Rectal smooth muscle tissue (tissue), 1 donor: ENCODE measurements around the gene MEOX2.

Experiments
- H3K27ac ChIP-seq: one replicate; pipeline ENCODE4 v1.7.0; 2013; ENCODE audit warnings: low read depth, low read length, inconsistent platforms
- H3K27me3 ChIP-seq: one replicate; pipeline ENCODE4 v1.7.0; 2013; ENCODE audit warnings: low read length; ENCODE audit not compliant: control insufficient read depth, insufficient read depth
- H3K36me3 ChIP-seq: one replicate; pipeline ENCODE4 v1.7.0; 2013; ENCODE audit warnings: low read length; ENCODE audit not compliant: control insufficient read depth, insufficient read depth
- H3K4me1 ChIP-seq: one replicate; pipeline ENCODE4 v1.7.0; 2013; ENCODE audit warnings: low read length; ENCODE audit not compliant: control insufficient read depth, insufficient read depth
- H3K4me3 ChIP-seq: one replicate; pipeline ENCODE4 v1.7.0; 2013; ENCODE audit warnings: low read length
- H3K9ac ChIP-seq: one replicate; pipeline ENCODE4 v1.7.0; 2013; ENCODE audit warnings: low read length

Gene MEOX2

GRCh38 chr7:15626041-15626440 lies 60.4 kb downstream of the MEOX2 start:
- Histone ChIP-seq H3K9ac (no peak overlapping the region), H3K4me3 (no peak overlapping the region), H3K36me3 (no peaks in the 10 kb centered on the region), H3K4me1 (no peaks in the 10 kb centered on the region), H3K27ac (no peak overlapping the region), H3K27me3 (no peaks in the 10 kb centered on the region)

- no peaks in the 10 kb centered on the region for H3K27me3 ChIP-seq
- H3K27ac ChIP-seq, result no peak overlapping the region
- no peak overlapping the region for H3K9ac ChIP-seq
- H3K4me1 ChIP-seq, result no peaks in the 10 kb centered on the region
- no peaks in the 10 kb centered on the region for H3K36me3 ChIP-seq
- no peak overlapping the region for H3K4me3 ChIP-seq
Observed at GRCh38 chr7:15625466-15625865, 61.0 kb downstream of the MEOX2 start.

- no peak overlapping the region for H3K4me3 ChIP-seq
- no peaks in the 10 kb centered on the region for H3K27me3 ChIP-seq
- H3K4me1 ChIP-seq, result no peaks in the 10 kb centered on the region
- H3K27ac ChIP-seq, result no peak overlapping the region
- H3K36me3 ChIP-seq, result no peaks in the 10 kb centered on the region
- H3K9ac ChIP-seq, result no peak overlapping the region
Observed at GRCh38 chr7:15621468-15621867, 65.0 kb downstream of the MEOX2 start.

GRCh38 chr7:15620491-15621185 lies 65.8 kb downstream of the MEOX2 start:
- no peak overlapping the region for H3K9ac ChIP-seq
- no peaks in the 10 kb centered on the region for H3K27me3 ChIP-seq
- H3K27ac ChIP-seq, result no peak overlapping the region
- no peak overlapping the region for H3K4me3 ChIP-seq
- no peaks in the 10 kb centered on the region for H3K36me3 ChIP-seq
- no peaks in the 10 kb centered on the region for H3K4me1 ChIP-seq

GRCh38 chr7:15618275-15618674 lies 68.2 kb downstream of the MEOX2 start:
- no peaks in the 10 kb centered on the region for H3K27me3 ChIP-seq
- no peak overlapping the region for H3K9ac ChIP-seq
- H3K27ac ChIP-seq, result no peak overlapping the region
- H3K36me3 ChIP-seq, result no peaks in the 10 kb centered on the region
- no peaks in the 10 kb centered on the region for H3K4me1 ChIP-seq
- H3K4me3 ChIP-seq, result no peak overlapping the region

GRCh38 chr7:15612205-15612604 lies 74.3 kb downstream of the MEOX2 start:
- no peaks in the 10 kb centered on the region for H3K4me1 ChIP-seq
- no peak overlapping the region for H3K27ac ChIP-seq
- no peak overlapping the region for H3K9ac ChIP-seq
- H3K36me3 ChIP-seq, result no peaks in the 10 kb centered on the region
- H3K27me3 ChIP-seq, result no peaks in the 10 kb centered on the region
- no peak overlapping the region for H3K4me3 ChIP-seq

GRCh38 chr7:15610503-15610902 lies 76.0 kb downstream of the MEOX2 start:
- Histone ChIP-seq H3K4me3 (no peak overlapping the region), H3K9ac (no peak overlapping the region), H3K4me1 (no peaks in the 10 kb centered on the region), H3K27ac (no peak overlapping the region), H3K36me3 (no peaks in the 10 kb centered on the region), H3K27me3 (no peaks in the 10 kb centered on the region)

- Histone ChIP-seq H3K36me3 (no peaks in the 10 kb centered on the region), H3K27ac (no peak overlapping the region), H3K27me3 (no peaks in the 10 kb centered on the region), H3K4me3 (no peak overlapping the region), H3K9ac (no peak overlapping the region), H3K4me1 (no peaks in the 10 kb centered on the region)
Observed at GRCh38 chr7:15609287-15609686, 77.2 kb downstream of the MEOX2 start.

GRCh38 chr7:15607529-15608210 lies 78.8 kb downstream of the MEOX2 start:
- no peak overlapping the region for H3K27ac ChIP-seq
- no peaks in the 10 kb centered on the region for H3K36me3 ChIP-seq
- H3K27me3 ChIP-seq, result no peaks in the 10 kb centered on the region
- H3K4me1 ChIP-seq, result no peaks in the 10 kb centered on the region
- H3K4me3 ChIP-seq, result no peak overlapping the region
- no peak overlapping the region for H3K9ac ChIP-seq

- no peak overlapping the region for H3K4me3 ChIP-seq
- H3K27me3 ChIP-seq, result no peaks in the 10 kb centered on the region
- H3K9ac ChIP-seq, result no peak overlapping the region
- H3K36me3 ChIP-seq, result no peaks in the 10 kb centered on the region
- no peaks in the 10 kb centered on the region for H3K4me1 ChIP-seq
- no peak overlapping the region for H3K27ac ChIP-seq
Observed at GRCh38 chr7:15606561-15606960, 79.9 kb downstream of the MEOX2 start.

GRCh38 chr7:15604166-15604565 lies 82.3 kb downstream of the MEOX2 start:
- Histone ChIP-seq H3K4me1 (no peaks in the 10 kb centered on the region), H3K4me3 (no peak overlapping the region), H3K27ac (no peak overlapping the region), H3K36me3 (no peaks in the 10 kb centered on the region), H3K9ac (no peak overlapping the region), H3K27me3 (no peaks in the 10 kb centered on the region)

GRCh38 chr7:15603124-15603523 lies 83.4 kb downstream of the MEOX2 start:
- Histone ChIP-seq H3K4me3 (no peak overlapping the region), H3K27me3 (no peaks in the 10 kb centered on the region)

GRCh38 chr7:15602236-15602635 lies 84.2 kb downstream of the MEOX2 start:
- Histone ChIP-seq H3K27ac (no peak overlapping the region), H3K9ac (no peak overlapping the region), H3K36me3 (no peaks in the 10 kb centered on the region), H3K27me3 (no peaks in the 10 kb centered on the region), H3K4me3 (no peak overlapping the region), H3K4me1 (no peaks in the 10 kb centered on the region)

More at GRCh38 chr7:15603124-15603523, 83.4 kb downstream of the MEOX2 start:
- Histone ChIP-seq H3K27ac (no peak overlapping the region), H3K4me1 (no peaks in the 10 kb centered on the region), H3K36me3 (no peaks in the 10 kb centered on the region), H3K9ac (no peak overlapping the region)
